Epithelial cell of esophagus (primary cell): ENCODE data around the gene XPC.

Experiments used
- DNase-seq: peaks from one replicate; pipeline ENCODE4 v3.0.0; 2010; ENCODE audit warnings: low read depth
- H3K4me3 ChIP-seq: 2 replicates; pipeline ENCODE4 v1.5.1; 2011; ENCODE audit warnings: mild to moderate bottlenecking, low read length, control low read depth
- CTCF ChIP-seq: IDR thresholded peaks from 2 replicates; pipeline ENCODE4 v1.5.1; 2011; ENCODE audit warnings: low read depth, mild to moderate bottlenecking, low read length, control low read depth, inconsistent platforms; ENCODE audit not compliant: insufficient read depth; ENCODE audit errors: missing control alignments

The XPC gene

GRCh38 chr3:14154276-14154675, 24.1 kb downstream of the XPC start:
- no peak for DNase-seq
- no peak for TF ChIP-seq CTCF

GRCh38 chr3:14153663-14154062, 24.7 kb downstream of the XPC start:
- no peak for TF ChIP-seq CTCF
- DNase-seq: no peak
- H3K4me3 ChIP-seq: no peak overlapping the region

More at GRCh38 chr3:14154276-14154675, 24.1 kb downstream of the XPC start:
- no peak overlapping the region for H3K4me3 ChIP-seq

- no peak overlapping the region for H3K4me3 ChIP-seq
- DNase-seq: no peak
- no peak for TF ChIP-seq CTCF
Measured at GRCh38 chr3:14152963-14153355, 25.4 kb downstream of the XPC start.

GRCh38 chr3:14152233-14152962, 26.0 kb downstream of the XPC start:
- DNase-seq: no peak
- peak; percentile 24 for TF ChIP-seq CTCF
- H3K4me3 ChIP-seq: no peak overlapping the region

- no peak for TF ChIP-seq CTCF
- no peak for DNase-seq
- no peak overlapping the region for H3K4me3 ChIP-seq
Measured at GRCh38 chr3:14151471-14152083, 26.8 kb downstream of the XPC start.

- DNase-seq: peak; percentile 35
- TF ChIP-seq CTCF: no peak
- H3K4me3 ChIP-seq: no peak overlapping the region
Measured at GRCh38 chr3:14150491-14151230, 27.7 kb downstream of the XPC start.
